Measurements from ENCODE around the gene VANGL2. TPM values are rescaled to one million over a fixed set of nuclear protein-coding genes. Genes with fewer than 3 reads are reported as not detected.

VANGL2 gene
- 17.0 and 18.2 TPM in 2 replicates for total RNA-seq

DNA sequence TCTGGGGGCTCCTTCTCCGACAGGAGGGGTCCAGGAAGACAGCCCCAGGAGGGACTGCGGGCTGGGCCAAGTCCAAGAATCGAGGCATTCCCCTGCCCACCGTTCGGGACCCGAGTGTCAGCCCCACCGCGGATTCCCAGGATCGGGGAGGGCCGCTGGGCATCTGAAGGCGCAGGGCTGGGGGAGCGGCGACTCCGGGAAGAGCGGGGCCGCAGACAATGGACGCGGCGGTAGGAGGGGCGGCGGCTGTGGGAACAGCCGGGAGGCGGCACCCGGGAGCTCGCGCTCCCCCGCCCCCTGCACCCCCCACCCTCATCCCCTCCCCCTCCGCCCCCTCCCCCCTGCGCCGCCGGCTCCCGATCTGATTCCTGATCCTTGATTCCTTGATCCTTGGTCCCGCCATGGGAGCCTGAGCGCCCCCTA lies at the start of gene VANGL2:
VANGL2 (plus strand) TSS at position 342 of the 423 bp plus-strand sequence. CDS start 15,274 bp downstream, outside the sequence.
- TF ChIP-seq, protein P1, sequence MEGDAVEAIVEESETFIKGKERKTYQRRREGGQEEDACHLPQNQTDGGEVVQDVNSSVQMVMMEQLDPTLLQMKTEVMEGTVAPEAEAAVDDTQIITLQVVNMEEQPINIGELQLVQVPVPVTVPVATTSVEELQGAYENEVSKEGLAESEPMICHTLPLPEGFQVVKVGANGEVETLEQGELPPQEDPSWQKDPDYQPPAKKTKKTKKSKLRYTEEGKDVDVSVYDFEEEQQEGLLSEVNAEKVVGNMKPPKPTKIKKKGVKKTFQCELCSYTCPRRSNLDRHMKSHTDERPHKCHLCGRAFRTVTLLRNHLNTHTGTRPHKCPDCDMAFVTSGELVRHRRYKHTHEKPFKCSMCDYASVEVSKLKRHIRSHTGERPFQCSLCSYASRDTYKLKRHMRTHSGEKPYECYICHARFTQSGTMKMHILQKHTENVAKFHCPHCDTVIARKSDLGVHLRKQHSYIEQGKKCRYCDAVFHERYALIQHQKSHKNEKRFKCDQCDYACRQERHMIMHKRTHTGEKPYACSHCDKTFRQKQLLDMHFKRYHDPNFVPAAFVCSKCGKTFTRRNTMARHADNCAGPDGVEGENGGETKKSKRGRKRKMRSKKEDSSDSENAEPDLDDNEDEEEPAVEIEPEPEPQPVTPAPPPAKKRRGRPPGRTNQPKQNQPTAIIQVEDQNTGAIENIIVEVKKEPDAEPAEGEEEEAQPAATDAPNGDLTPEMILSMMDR (IDR thresholded peaks at IDR 0.05; ENCODE audit: insufficient read depth, low read length, poor library complexity, severe bottlenecking), result no peak
- peak within 1 kb of the TSS; percentile 48 for H3K4me3 ChIP-seq (ENCODE audit: low read depth, low read length)
- H3K27me3 ChIP-seq (ENCODE audit: control insufficient read depth, insufficient read depth, low read length), result no peaks in the 10 kb centered on the region
- no peaks in the 10 kb centered on the region for H3K36me3 ChIP-seq (ENCODE audit: control insufficient read depth, insufficient read depth, low read length)
- no peak for DNase-seq (ENCODE audit: low read depth)

GRCh38 chr1:160351629-160352028 lies 48.7 kb upstream of the VANGL2 start:
- H3K36me3 ChIP-seq (ENCODE audit: control insufficient read depth, insufficient read depth, low read length), result peaks cover 8% of the 10 kb centered on the region

GRCh38 chr1:160352555-160352954 lies 47.8 kb upstream of the VANGL2 start:
- no peak for DNase-seq (ENCODE audit: low read depth)
- TF ChIP-seq, protein P1 (IDR thresholded peaks at IDR 0.05; ENCODE audit: insufficient read depth, low read length, poor library complexity, severe bottlenecking), result no peak
- Histone ChIP-seq H3K27me3 (ENCODE audit: control insufficient read depth, insufficient read depth, low read length) (no peaks in the 10 kb centered on the region), H3K36me3 (ENCODE audit: control insufficient read depth, insufficient read depth, low read length) (peaks cover 8% of the 10 kb centered on the region), H3K4me3 (ENCODE audit: low read depth, low read length) (no peak overlapping the region)

More at GRCh38 chr1:160351629-160352028, 48.7 kb upstream of the VANGL2 start:
- DNase-seq (ENCODE audit: low read depth), result no peak
- Histone ChIP-seq H3K27me3 (ENCODE audit: control insufficient read depth, insufficient read depth, low read length) (no peaks in the 10 kb centered on the region), H3K4me3 (ENCODE audit: low read depth, low read length) (no peak overlapping the region)
- TF ChIP-seq, protein P1 (IDR thresholded peaks at IDR 0.05; ENCODE audit: insufficient read depth, low read length, poor library complexity, severe bottlenecking), result no peak

GRCh38 chr1:160353223-160353622 lies 47.1 kb upstream of the VANGL2 start:
- no peak for DNase-seq (ENCODE audit: low read depth)
- Histone ChIP-seq H3K4me3 (ENCODE audit: low read depth, low read length) (no peak overlapping the region), H3K27me3 (ENCODE audit: control insufficient read depth, insufficient read depth, low read length) (no peaks in the 10 kb centered on the region), H3K36me3 (ENCODE audit: control insufficient read depth, insufficient read depth, low read length) (peaks cover 8% of the 10 kb centered on the region)
- TF ChIP-seq, protein P1 (IDR thresholded peaks at IDR 0.05; ENCODE audit: insufficient read depth, low read length, poor library complexity, severe bottlenecking), result no peak

DNA sequence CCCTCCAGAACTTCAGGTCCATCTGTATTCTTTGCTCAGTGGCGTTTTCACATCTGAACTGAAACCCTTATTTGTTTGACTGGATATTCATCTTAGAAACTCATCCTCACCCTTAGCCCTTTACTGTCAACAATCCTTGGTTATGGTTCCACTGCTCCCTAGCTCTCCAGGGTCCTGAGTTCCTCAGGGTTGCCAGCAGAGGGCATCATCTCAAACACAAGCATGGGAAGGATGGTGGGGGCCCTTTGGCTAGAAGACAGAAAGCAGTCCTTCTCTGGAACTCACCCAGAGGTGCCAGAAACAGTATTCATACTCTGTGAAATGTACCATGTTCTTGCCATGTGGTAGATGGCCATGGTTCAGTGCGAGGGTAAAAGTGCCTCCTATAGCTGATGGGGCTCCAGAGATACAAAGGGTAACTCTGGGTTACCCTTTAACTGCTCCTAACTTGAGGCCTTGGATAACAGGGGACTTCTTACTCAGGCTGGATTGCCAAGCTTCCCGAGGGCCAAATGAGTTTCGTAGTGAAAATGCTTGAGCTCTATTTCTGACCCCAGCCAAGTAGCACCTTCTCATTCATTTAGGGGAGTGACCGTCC lies 45.9 kb upstream of the VANGL2 start:
- H3K27me3 ChIP-seq (ENCODE audit: control insufficient read depth, insufficient read depth, low read length), result no peaks in the 10 kb centered on the region
- peaks cover 8% of the 10 kb centered on the region for H3K36me3 ChIP-seq (ENCODE audit: control insufficient read depth, insufficient read depth, low read length)
- no peak overlapping the region for H3K4me3 ChIP-seq (ENCODE audit: low read depth, low read length)
- no peak for DNase-seq (ENCODE audit: low read depth)
- TF ChIP-seq, protein P1 (IDR thresholded peaks at IDR 0.05; ENCODE audit: insufficient read depth, low read length, poor library complexity, severe bottlenecking), result peak; percentile 63

Measured in kidney epithelial cell (primary cell).